Measurements from ENCODE around the gene F10.
A peak's percentile ranks its signal among the peaks of the same experiment; 100 is the strongest.

Gene F10

GRCh38 chr13:113176280-113176679, 53.7 kb downstream of the F10 start:
- DNase-seq = no peak

- DNase-seq = no peak
These were observed 54.2 kb downstream of the F10 start for GRCh38 chr13:113176822-113177221.

GRCh38 chr13:113178070-113178895, 55.7 kb downstream of the F10 start:
- no peak for DNase-seq

GRCh38 chr13:113178896-113179167, 56.2 kb downstream of the F10 start:
- no peak for DNase-seq

GRCh38 chr13:113179374-113180230, 57.0 kb downstream of the F10 start:
- no peak for DNase-seq

- no peak for DNase-seq
These were observed 59.4 kb downstream of the F10 start for GRCh38 chr13:113182046-113182445.

GRCh38 chr13:113183450-113184129, 61.0 kb downstream of the F10 start:
- DNase-seq = no peak

- no peak for DNase-seq
These were observed 62.2 kb downstream of the F10 start for GRCh38 chr13:113184568-113185440.

- no peak for DNase-seq
These were observed 63.7 kb downstream of the F10 start for GRCh38 chr13:113186061-113186900.

GRCh38 chr13:113187263-113187669, 64.7 kb downstream of the F10 start:
- DNase-seq = peak; percentile 27

- DNase-seq = no peak
These were observed 65.5 kb downstream of the F10 start for GRCh38 chr13:113187883-113188665.

GRCh38 chr13:113190181-113190580, 67.6 kb downstream of the F10 start:
- DNase-seq = no peak

GRCh38 chr13:113192279-113192678, 69.7 kb downstream of the F10 start:
- no peak for DNase-seq

- no peak for DNase-seq
These were observed 70.3 kb downstream of the F10 start for GRCh38 chr13:113192902-113193301.

- DNase-seq = no peak
These were observed 72.8 kb downstream of the F10 start for GRCh38 chr13:113195360-113195759.

- DNase-seq = no peak
These were observed 74.6 kb downstream of the F10 start for GRCh38 chr13:113196970-113197737.

Data from SIG-M5 (cell line).